Activated CD4-positive, alpha-beta T cell treated with anti-CD3 and anti-CD28 coated beads for 36 hours (primary cell): Measurements from ENCODE around the gene RALGAPA1. TPM values are rescaled to one million over a fixed set of nuclear protein-coding genes. Genes with fewer than 3 reads are reported as not detected.

Experiments used
- ATAC-seq: fragments of 200-7000 bp; cut with Tn5 transposase; one replicate; pipeline ENCODE4 v1.10.0; 2021; ENCODE audit warnings: mild to moderate bottlenecking, moderate library complexity
- CTCF ChIA-PET: fragments of 350-600 bp; sonication (Branson Sonifier 250); formaldehyde crosslinking; loops from one replicate; lab custom pipeline; 2021; ENCODE audit warnings: antibody characterized with exemption; lab: Charles Lee
- POLR2A ChIA-PET: fragments of 350-600 bp; sonication (Branson Sonifier 250); formaldehyde crosslinking; loops from one replicate; lab custom pipeline; 2021; ENCODE audit warnings: antibody characterized with exemption, inconsistent platforms; lab: Charles Lee
- DNase-seq: peaks from one replicate; pipeline ENCODE4 v3.0.0-alpha.2; 2020
- H3K27ac Mint-ChIP-seq: one replicate; pipeline ENCODE4 v1.8.0; 2021; ENCODE audit warnings: mixed read lengths
- H3K27me3 Mint-ChIP-seq: one replicate; pipeline ENCODE4 v1.8.0; 2021; ENCODE audit warnings: mixed read lengths
- H3K36me3 Mint-ChIP-seq: one replicate; pipeline ENCODE4 v1.8.0; 2021; ENCODE audit warnings: low read depth, mixed read lengths
- H3K4me1 Mint-ChIP-seq: one replicate; pipeline ENCODE4 v1.8.0; 2021; ENCODE audit warnings: mixed read lengths
- H3K4me3 Mint-ChIP-seq: one replicate; pipeline ENCODE4 v1.8.0; 2021; ENCODE audit warnings: mild to moderate bottlenecking, moderate library complexity, mixed read lengths
- H3K9me3 Mint-ChIP-seq: one replicate; pipeline ENCODE4 v1.8.0; 2021; ENCODE audit warnings: low read depth, mixed read lengths
- intact Hi-C, 2 experiments: fragments of 100-400 bp; cut with DNase I in 1 of 2; cut with micrococcal nuclease in 1 of 2; formaldehyde crosslinking; loops; one replicate each; pipeline versions ENCODE4 v1.14.2 to v1.15.1; 2022 to 2024; cut with DNase I, micrococcal nuclease
- total RNA-seq, 2 experiments: library from RNA; stranded (reverse); gene quantifications; one replicate each; pipeline ENCODE4 v1.2.3, GENCODE V29; 2021

The RALGAPA1 gene
- total RNA-seq, 2 experiments from 2014 or later = 20.3 to 22.0 TPM

GRCh38 chr14:35682802-35683201 is 126.3 kb downstream of the RALGAPA1 start:
- DNase-seq (no peak), ATAC-seq (no peak)
- POLR2A ChIA-PET = no interaction called here
- no peaks in the 10 kb centered on the region for H3K27me3 Mint-ChIP-seq
- no peaks in the 10 kb centered on the region for H3K4me1 Mint-ChIP-seq
- no peak overlapping the region for H3K27ac Mint-ChIP-seq
- no peaks in the 10 kb centered on the region for H3K9me3 Mint-ChIP-seq
- no peak overlapping the region for H3K4me3 Mint-ChIP-seq
- H3K36me3 Mint-ChIP-seq = peaks cover 2% of the 10 kb centered on the region
- intact Hi-C loops = loop anchor here in 1 of 2 experiments (10.0 kb wide), 1 partner anchor 458 kb away; no protein-coding TSS in a partner anchor
- CTCF ChIA-PET = no interaction called here

GRCh38 chr14:35678403-35679028 is 130.6 kb downstream of the RALGAPA1 start:
- H3K36me3 Mint-ChIP-seq = peaks cover 13% of the 10 kb centered on the region
- DNase-seq (no peak), ATAC-seq (no peak)
- H3K9me3 Mint-ChIP-seq = no peaks in the 10 kb centered on the region
- no peaks in the 10 kb centered on the region for H3K27me3 Mint-ChIP-seq
- ChIA-PET POLR2A (no interaction called here), CTCF (interaction anchor here (0.6 kb wide), 1 partner anchor 261 kb away, joined by 3 read pairs; no protein-coding TSS in a partner anchor)
- H3K27ac Mint-ChIP-seq = no peak overlapping the region
- no peaks in the 10 kb centered on the region for H3K4me1 Mint-ChIP-seq
- no peak overlapping the region for H3K4me3 Mint-ChIP-seq
- intact Hi-C loops = no loop called here

- Mint-ChIP-seq H3K4me3 (no peak overlapping the region), H3K36me3 (peaks cover 11% of the 10 kb centered on the region), H3K4me1 (no peaks in the 10 kb centered on the region), H3K27me3 (no peaks in the 10 kb centered on the region), H3K9me3 (no peaks in the 10 kb centered on the region), H3K27ac (no peak overlapping the region)
- POLR2A ChIA-PET = no interaction called here
- CTCF ChIA-PET = interaction anchor here (0.6 kb wide), 1 partner anchor 22 kb away, joined by 3 read pairs; no protein-coding TSS in a partner anchor
- intact Hi-C loops = loop anchor here in 1 of 2 experiments (5.0 kb wide), 1 partner anchor 422 kb away; no protein-coding TSS in a partner anchor
- ATAC-seq (no peak), DNase-seq (no peak)
These were observed 139.3 kb downstream of the RALGAPA1 start for GRCh38 chr14:35669782-35670181.

GRCh38 chr14:35666429-35667043 is 142.6 kb downstream of the RALGAPA1 start:
- ChIA-PET CTCF (no interaction called here), POLR2A (no interaction called here)
- Mint-ChIP-seq H3K36me3 (peaks cover 19% of the 10 kb centered on the region), H3K27me3 (no peaks in the 10 kb centered on the region), H3K4me3 (no peak overlapping the region), H3K9me3 (no peaks in the 10 kb centered on the region), H3K27ac (no peak overlapping the region), H3K4me1 (no peaks in the 10 kb centered on the region)
- ATAC-seq = no peak
- intact Hi-C loops = no loop called here
- no peak for DNase-seq

- intact Hi-C loops = no loop called here
These were observed 147.2 kb downstream of the RALGAPA1 start for GRCh38 chr14:35661875-35662274.

GRCh38 chr14:35653045-35653444 is 156.1 kb downstream of the RALGAPA1 start:
- no peak for DNase-seq
- Mint-ChIP-seq H3K27ac (no peak overlapping the region), H3K4me1 (no peaks in the 10 kb centered on the region), H3K36me3 (peaks cover 7% of the 10 kb centered on the region), H3K9me3 (no peaks in the 10 kb centered on the region), H3K27me3 (no peaks in the 10 kb centered on the region), H3K4me3 (no peak overlapping the region)
- ATAC-seq = no peak
- POLR2A ChIA-PET = no interaction called here
- intact Hi-C loops = no loop called here
- CTCF ChIA-PET = interaction anchor here (0.7 kb wide), 1 partner anchor 41 kb away, joined by 5 read pairs; no protein-coding TSS in a partner anchor

More at GRCh38 chr14:35661875-35662274, 147.2 kb downstream of the RALGAPA1 start:
- ATAC-seq (no peak), DNase-seq (no peak)
- Mint-ChIP-seq H3K4me1 (no peaks in the 10 kb centered on the region), H3K27ac (no peak overlapping the region), H3K27me3 (no peaks in the 10 kb centered on the region), H3K4me3 (no peak overlapping the region), H3K36me3 (peaks cover 19% of the 10 kb centered on the region), H3K9me3 (no peaks in the 10 kb centered on the region)
- CTCF ChIA-PET = no interaction called here
- POLR2A ChIA-PET = no interaction called here

- peaks cover 25% of the 10 kb centered on the region for H3K9me3 Mint-ChIP-seq
- H3K27me3 Mint-ChIP-seq = no peaks in the 10 kb centered on the region
- intact Hi-C loops = no loop called here
- no peak for ATAC-seq
- peaks cover 58% of the 10 kb centered on the region for H3K36me3 Mint-ChIP-seq
- H3K4me3 Mint-ChIP-seq = no peak overlapping the region
- ChIA-PET CTCF (no interaction called here), POLR2A (no interaction called here)
- H3K4me1 Mint-ChIP-seq = no peaks in the 10 kb centered on the region
- H3K27ac Mint-ChIP-seq = no peak overlapping the region
- DNase-seq = no peak
These were observed 165.6 kb downstream of the RALGAPA1 start for GRCh38 chr14:35643513-35643912.

GRCh38 chr14:35637851-35638250 is 171.2 kb downstream of the RALGAPA1 start:
- CTCF ChIA-PET = interaction anchor here (0.7 to 1.1 kb wide), 3 partner anchors 12 to 48 kb away, joined by 3 read pairs; no protein-coding TSS in a partner anchor
- no peak for DNase-seq
- Mint-ChIP-seq H3K27me3 (no peaks in the 10 kb centered on the region), H3K4me3 (no peak overlapping the region), H3K36me3 (peaks cover 49% of the 10 kb centered on the region), H3K9me3 (peaks cover 8% of the 10 kb centered on the region), H3K27ac (no peak overlapping the region), H3K4me1 (no peaks in the 10 kb centered on the region)
- intact Hi-C loops = no loop called here
- POLR2A ChIA-PET = no interaction called here
- no peak for ATAC-seq

GRCh38 chr14:35637269-35637668 is 171.8 kb downstream of the RALGAPA1 start:
- H3K4me3 Mint-ChIP-seq = no peak overlapping the region
- H3K4me1 Mint-ChIP-seq = no peaks in the 10 kb centered on the region
- CTCF ChIA-PET = interaction anchor here (0.7 to 1.1 kb wide), 3 partner anchors 13 to 49 kb away, joined by 3 read pairs; no protein-coding TSS in a partner anchor
- H3K27ac Mint-ChIP-seq = no peak overlapping the region
- ATAC-seq = no peak
- POLR2A ChIA-PET = no interaction called here
- peaks cover 43% of the 10 kb centered on the region for H3K36me3 Mint-ChIP-seq
- intact Hi-C loops = no loop called here
- H3K9me3 Mint-ChIP-seq = peaks cover 6% of the 10 kb centered on the region
- DNase-seq = no peak
- H3K27me3 Mint-ChIP-seq = no peaks in the 10 kb centered on the region

- Mint-ChIP-seq H3K27me3 (no peaks in the 10 kb centered on the region), H3K4me1 (peaks cover 3% of the 10 kb centered on the region), H3K36me3 (peaks cover 18% of the 10 kb centered on the region), H3K4me3 (no peak overlapping the region), H3K9me3 (no peaks in the 10 kb centered on the region), H3K27ac (no peak overlapping the region)
- DNase-seq = no peak
- POLR2A ChIA-PET = no interaction called here
- CTCF ChIA-PET = interaction anchor here (1.2 kb wide), 1 partner anchor 9 kb away, joined by 3 read pairs; no protein-coding TSS in a partner anchor
- intact Hi-C loops = no loop called here
- no peak for ATAC-seq
These were observed 176.4 kb downstream of the RALGAPA1 start for GRCh38 chr14:35632676-35633075.

- Mint-ChIP-seq H3K27ac (no peak overlapping the region), H3K4me3 (no peak overlapping the region), H3K4me1 (peaks cover 3% of the 10 kb centered on the region), H3K27me3 (no peaks in the 10 kb centered on the region), H3K9me3 (no peaks in the 10 kb centered on the region), H3K36me3 (peaks cover 14% of the 10 kb centered on the region)
- intact Hi-C loops = no loop called here
- CTCF ChIA-PET = interaction anchor here (1.2 kb wide), 1 partner anchor 9 kb away, joined by 3 read pairs; no protein-coding TSS in a partner anchor
- ATAC-seq = no peak
- POLR2A ChIA-PET = no interaction called here
- no peak for DNase-seq
These were observed 176.8 kb downstream of the RALGAPA1 start for GRCh38 chr14:35632271-35632670.
